SK-N-SH (cell line): ENCODE measurements around the gene XCL1.

ENCODE experiments used
- CTCF ChIP-seq: fragments of 200-600 bp; sonication (generic); IDR thresholded peaks from 2 replicates; pipeline ENCODE4 v1.6.1; 2017; ENCODE audit warnings: antibody characterized with exemption, mild to moderate bottlenecking, moderate library complexity
- REST ChIP-seq: IDR thresholded peaks from 2 replicates; pipeline ENCODE4 v1.6.1; 2012; ENCODE audit warnings: mild to moderate bottlenecking, low read depth, low read length, moderate library complexity
- YY1 ChIP-seq: IDR thresholded peaks from 2 replicates; pipeline ENCODE4 v1.4.0; 2012; ENCODE audit warnings: low read depth, mild to moderate bottlenecking

GRCh38 chr1:168567568-168567967 is 8.8 kb upstream of the XCL1 start:
- no peak for TF ChIP-seq CTCF
- no peak for TF ChIP-seq REST
- TF ChIP-seq YY1, result no peak
